Osteocyte (in vitro differentiated cells): ENCODE data around the gene KDM4D. TPM values are rescaled to one million over a fixed set of nuclear protein-coding genes. Genes with fewer than 3 reads are reported as not detected.

Source experiments
- DNase-seq: peaks from one replicate; pipeline ENCODE4 v3.0.0; 2021; ENCODE audit warnings: mixed read lengths; ENCODE audit not compliant: unreplicated experiment; ENCODE audit errors: extremely low spot score
- H3K27ac Mint-ChIP-seq: one replicate; pipeline ENCODE4 v1.8.0; 2021; ENCODE audit warnings: mild to moderate bottlenecking, mixed read lengths; ENCODE audit not compliant: unreplicated experiment
- H3K27me3 Mint-ChIP-seq: one replicate; pipeline ENCODE4 v1.8.0; 2021; ENCODE audit warnings: mixed read lengths; ENCODE audit not compliant: unreplicated experiment
- H3K36me3 Mint-ChIP-seq: one replicate; pipeline ENCODE4 v1.8.0; 2021; ENCODE audit warnings: mixed read lengths; ENCODE audit not compliant: unreplicated experiment
- H3K4me1 Mint-ChIP-seq: one replicate; pipeline ENCODE4 v1.8.0; 2021; ENCODE audit warnings: mixed read lengths; ENCODE audit not compliant: unreplicated experiment
- H3K4me3 Mint-ChIP-seq: one replicate; pipeline ENCODE4 v1.8.0; 2021; ENCODE audit warnings: mild to moderate bottlenecking, moderate library complexity, mixed read lengths; ENCODE audit not compliant: unreplicated experiment
- H3K9me3 Mint-ChIP-seq: one replicate; pipeline ENCODE4 v1.8.0; 2021; ENCODE audit warnings: mixed read lengths; ENCODE audit not compliant: unreplicated experiment
- total RNA-seq: library from RNA; stranded (reverse); gene quantifications from 2 replicates; pipeline ENCODE4 v1.2.1, GENCODE V29; 2021
- TF ChIP-seq, protein P1 (sequence below): fragments of 200-600 bp; sonication (generic); IDR thresholded peaks from 2 replicates; pipeline ENCODE4 v1.5.0; 2021; ENCODE audit warnings: antibody characterized with exemption, mild to moderate bottlenecking, moderate library complexity

The KDM4D gene
- total RNA-seq, 1 donor from 2014 or later, result 0.81 TPM

DNA sequence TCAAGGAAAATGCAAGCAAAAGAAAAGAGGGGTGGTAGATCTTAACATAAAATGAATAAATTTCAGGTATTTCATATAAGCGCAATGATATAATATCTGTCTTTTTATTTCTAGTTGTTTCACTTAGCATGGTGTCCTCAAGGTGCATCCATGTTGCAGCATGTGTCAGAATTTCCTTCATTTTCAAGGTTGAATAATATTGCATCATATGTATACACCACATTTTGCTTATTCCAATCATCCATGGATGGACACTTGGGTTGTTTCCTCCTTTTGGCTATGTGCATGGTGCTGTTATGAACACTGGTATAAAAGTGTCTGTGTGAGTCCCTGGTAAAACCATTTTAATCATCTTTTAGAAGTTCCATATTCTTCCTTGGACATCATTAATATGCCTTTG lies 68.7 kb downstream of the KDM4D start:
- no peaks in the 10 kb centered on the region for H3K36me3 Mint-ChIP-seq
- no peak for DNase-seq
- TF ChIP-seq, protein P1, sequence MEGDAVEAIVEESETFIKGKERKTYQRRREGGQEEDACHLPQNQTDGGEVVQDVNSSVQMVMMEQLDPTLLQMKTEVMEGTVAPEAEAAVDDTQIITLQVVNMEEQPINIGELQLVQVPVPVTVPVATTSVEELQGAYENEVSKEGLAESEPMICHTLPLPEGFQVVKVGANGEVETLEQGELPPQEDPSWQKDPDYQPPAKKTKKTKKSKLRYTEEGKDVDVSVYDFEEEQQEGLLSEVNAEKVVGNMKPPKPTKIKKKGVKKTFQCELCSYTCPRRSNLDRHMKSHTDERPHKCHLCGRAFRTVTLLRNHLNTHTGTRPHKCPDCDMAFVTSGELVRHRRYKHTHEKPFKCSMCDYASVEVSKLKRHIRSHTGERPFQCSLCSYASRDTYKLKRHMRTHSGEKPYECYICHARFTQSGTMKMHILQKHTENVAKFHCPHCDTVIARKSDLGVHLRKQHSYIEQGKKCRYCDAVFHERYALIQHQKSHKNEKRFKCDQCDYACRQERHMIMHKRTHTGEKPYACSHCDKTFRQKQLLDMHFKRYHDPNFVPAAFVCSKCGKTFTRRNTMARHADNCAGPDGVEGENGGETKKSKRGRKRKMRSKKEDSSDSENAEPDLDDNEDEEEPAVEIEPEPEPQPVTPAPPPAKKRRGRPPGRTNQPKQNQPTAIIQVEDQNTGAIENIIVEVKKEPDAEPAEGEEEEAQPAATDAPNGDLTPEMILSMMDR, result no peak
- no peak overlapping the region for H3K4me3 Mint-ChIP-seq
- H3K4me1 Mint-ChIP-seq, result no peaks in the 10 kb centered on the region
- H3K27me3 Mint-ChIP-seq, result peaks cover 46% of the 10 kb centered on the region
- no peaks in the 10 kb centered on the region for H3K9me3 Mint-ChIP-seq
- no peak overlapping the region for H3K27ac Mint-ChIP-seq

DNA sequence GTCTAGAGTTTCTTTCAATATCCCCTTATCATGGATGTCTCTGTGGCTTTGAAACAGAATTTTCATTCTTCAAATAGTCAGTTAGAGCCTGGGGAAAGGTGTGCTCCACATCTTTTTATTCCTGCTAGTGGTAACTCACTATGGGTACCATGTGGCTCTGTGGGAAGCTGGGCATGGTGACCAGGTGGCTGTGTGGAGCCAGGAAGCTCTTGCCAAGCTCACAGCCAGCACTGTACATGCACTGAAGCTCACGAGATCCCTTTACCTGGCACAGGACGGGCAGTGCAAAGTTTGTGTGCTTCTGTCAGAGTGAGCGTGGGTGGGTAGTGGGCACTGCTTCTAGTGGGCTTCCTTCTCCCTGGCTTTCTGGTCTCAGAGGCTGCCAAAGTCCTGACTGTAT lies 69.4 kb downstream of the KDM4D start:
- Mint-ChIP-seq H3K9me3 (no peaks in the 10 kb centered on the region), H3K4me3 (no peak overlapping the region)
- TF ChIP-seq, protein P1, result no peak

DNA sequence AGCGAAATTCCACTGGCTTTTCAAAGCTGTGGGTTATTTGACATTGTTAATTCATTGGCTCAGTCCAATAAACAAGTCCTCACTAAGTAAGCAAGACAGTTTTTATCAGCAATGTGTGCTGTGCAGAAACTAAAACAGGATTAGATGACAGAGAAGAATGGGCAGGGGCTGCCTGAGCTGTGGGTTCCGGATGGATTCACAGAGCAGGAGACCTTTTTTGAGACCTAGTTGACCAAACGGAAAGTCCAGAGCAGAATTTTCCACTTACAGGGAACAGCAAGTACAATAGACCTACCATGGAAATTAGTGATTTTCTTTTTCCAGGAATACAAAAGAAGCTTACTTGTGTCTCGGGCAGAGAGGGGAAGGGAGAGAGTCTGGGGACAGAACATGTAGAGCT lies 70.5 kb downstream of the KDM4D start:
- Mint-ChIP-seq H3K36me3 (no peaks in the 10 kb centered on the region), H3K9me3 (no peaks in the 10 kb centered on the region), H3K27me3 (peaks cover 59% of the 10 kb centered on the region), H3K27ac (no peak overlapping the region), H3K4me3 (no peak overlapping the region), H3K4me1 (no peaks in the 10 kb centered on the region)
- TF ChIP-seq, protein P1, result no peak
- no peak for DNase-seq

More for the DNA sequence above, 69.4 kb downstream of the KDM4D start:
- H3K4me1 Mint-ChIP-seq, result no peaks in the 10 kb centered on the region
- H3K27ac Mint-ChIP-seq, result no peak overlapping the region
- peaks cover 48% of the 10 kb centered on the region for H3K27me3 Mint-ChIP-seq
- no peak for DNase-seq
- H3K36me3 Mint-ChIP-seq, result no peaks in the 10 kb centered on the region

DNA sequence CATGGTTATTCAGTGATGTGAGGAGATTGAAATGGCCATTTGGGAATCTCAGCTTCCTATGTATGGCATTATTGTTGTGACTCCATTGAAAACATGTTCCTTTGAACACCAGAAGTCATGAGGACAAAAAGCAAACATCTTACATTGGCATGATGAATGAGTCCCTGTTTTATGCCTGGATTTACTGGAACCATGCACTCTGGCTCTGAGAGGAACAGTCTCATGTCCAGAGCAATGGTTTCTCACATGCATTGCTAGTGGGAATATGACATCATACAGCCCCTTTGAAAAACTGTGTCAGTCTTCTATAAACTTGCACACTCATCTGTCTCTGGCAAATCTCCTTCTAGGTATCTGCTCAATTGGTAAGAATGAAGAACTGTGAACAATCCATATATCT lies 72.3 kb downstream of the KDM4D start:
- Mint-ChIP-seq H3K27me3 (peaks cover 64% of the 10 kb centered on the region), H3K9me3 (no peaks in the 10 kb centered on the region), H3K27ac (no peak overlapping the region), H3K4me3 (no peak overlapping the region), H3K36me3 (no peaks in the 10 kb centered on the region), H3K4me1 (no peaks in the 10 kb centered on the region)
- TF ChIP-seq, protein P1, result no peak
- DNase-seq, result no peak

Other genes with a start within 250 kb of the KDM4D start
- gene AMOTL1, start 205.4 kb upstream of the KDM4D start, total RNA-seq, result 66.6 and 71.7 TPM in 2 replicates
- gene CWC15, start 153 bp upstream of the KDM4D start, total RNA-seq, result 58.9 and 60.3 TPM in 2 replicates
- not detected in 2 replicates for gene KDM4E, start 51.5 kb downstream of the KDM4D start, total RNA-seq
- gene KDM4F, start 75.7 kb downstream of the KDM4D start, total RNA-seq, result not detected in 2 replicates
- gene SRSF8, start 93.2 kb downstream of the KDM4D start, total RNA-seq, result 57.6 and 67.2 TPM in 2 replicates
- gene ENDOD1, start 116.1 kb downstream of the KDM4D start, total RNA-seq, result 91.6 and 98.0 TPM in 2 replicates